SK-N-SH (cell line): ENCODE measurements around the gene MGAT5B. TPM values are rescaled to one million over a fixed set of nuclear protein-coding genes. Genes with fewer than 3 reads are reported as not detected.
A peak's percentile ranks its signal among the peaks of the same experiment; 100 is the strongest.

Source experiments
- CTCF ChIA-PET: fragments of 300-600, 350-600 bp; formaldehyde crosslinking; extraction: SDS; loops from one replicate; lab custom pipeline; 2021; lab: Yijun Ruan, JAX
- POLR2A ChIA-PET: fragments of 350-600 bp; sonication (Branson Sonifier 250); formaldehyde crosslinking; extraction: SDS; loops from one replicate; lab custom pipeline; 2020; ENCODE audit warnings: antibody characterized with exemption, inconsistent platforms; lab: Yijun Ruan, JAX
- DNase-seq: peaks from one replicate; pipeline ENCODE4 v3.0.0; 2012
- H2AFZ ChIP-seq: fragments of 200-600 bp; sonication (generic); 2 replicates; pipeline ENCODE4 v1.8.1; 2016; ENCODE audit warnings: antibody characterized with exemption, mild to moderate bottlenecking, low read depth
- H3F3A ChIP-seq: fragments of 200-600 bp; sonication (generic); replicated peaks from 2 replicates; pipeline ENCODE3; 2016; ENCODE audit warnings: antibody characterized with exemption, mild to moderate bottlenecking; ENCODE audit not compliant: insufficient read depth
- H3K27ac ChIP-seq, 2 experiments: fragments of 200-500 bp in 1 of 2; fragments of 200-600 bp in 1 of 2; sonication (Bioruptor generic) in 1 of 2; sonication (generic), shearing (Covaris generic) in 1 of 2; 2 replicates each; pipeline versions ENCODE4 v1.5.1 to v1.6.1; 2014 to 2016; ENCODE audit warnings: low read depth in 2 of 2, inconsistent platforms in 1 of 2, low read length in 1 of 2, mild to moderate bottlenecking in 1 of 2, mixed read lengths in 1 of 2
- H3K27me3 ChIP-seq: fragments of 200-600 bp; sonication (generic), shearing (Covaris generic); 2 replicates; pipeline ENCODE4 v1.6.1; 2016; ENCODE audit warnings: mixed run types; ENCODE audit not compliant: insufficient read depth
- H3K36me3 ChIP-seq, 2 experiments: fragments of 200-500 bp in 1 of 2; fragments of 200-600 bp in 1 of 2; sonication (Bioruptor generic) in 1 of 2; sonication (generic) in 1 of 2; replicated peaks in 1 of 2; 2 replicates each; pipeline versions ENCODE3 to v1.5.1; 2014 to 2016; ENCODE audit warnings: low read length in 1 of 2, mild to moderate bottlenecking in 1 of 2; ENCODE audit not compliant: insufficient read depth in 2 of 2, control insufficient read depth in 1 of 2
- H3K4me1 ChIP-seq, 2 experiments: fragments of 200-500 bp in 1 of 2; fragments of 200-600 bp in 1 of 2; sonication (Bioruptor generic) in 1 of 2; sonication (generic), shearing (Covaris generic) in 1 of 2; 2 replicates each; pipeline versions ENCODE4 v1.5.1 to v1.6.1; 2014 to 2016; ENCODE audit warnings: low read depth in 1 of 2, low read length in 1 of 2, mixed run types in 1 of 2; ENCODE audit not compliant: insufficient read depth in 2 of 2, control insufficient read depth in 1 of 2
- H3K4me2 ChIP-seq: fragments of 200-600 bp; sonication (generic), shearing (Covaris generic); 2 replicates; pipeline ENCODE4 v1.6.1; 2017; ENCODE audit warnings: mixed run types
- H3K4me3 ChIP-seq, 2 experiments: fragments of 200-500 bp in 1 of 2; fragments of 200-600 bp in 1 of 2; sonication (Bioruptor generic) in 1 of 2; sonication (generic), shearing (Covaris generic) in 1 of 2; 2 replicates each; pipeline versions ENCODE4 v1.5.1 to v1.8.1; 2014 to 2016; ENCODE audit warnings: low read depth in 2 of 2, inconsistent platforms in 1 of 2, low read length in 1 of 2, mild to moderate bottlenecking in 1 of 2, mixed read lengths in 1 of 2, moderate library complexity in 1 of 2
- H3K79me2 ChIP-seq: fragments of 200-600 bp; sonication (generic); 2 replicates; pipeline ENCODE4 v1.8.1; 2017; ENCODE audit warnings: mild to moderate bottlenecking; ENCODE audit not compliant: insufficient read depth
- H3K9ac ChIP-seq: fragments of 200-600 bp; sonication (generic); 2 replicates; pipeline ENCODE4 v1.6.1; 2017; ENCODE audit warnings: mixed run types
- H3K9me2 ChIP-seq: fragments of 200-600 bp; sonication (generic); 2 replicates; pipeline ENCODE4 v1.6.1; 2017; ENCODE audit warnings: mixed run types
- H3K9me3 ChIP-seq: fragments of 200-600 bp; sonication (generic); 2 replicates; pipeline ENCODE4 v1.6.1; 2017; ENCODE audit warnings: mixed run types, mild to moderate bottlenecking, moderate library complexity
- H4K20me1 ChIP-seq: fragments of 200-600 bp; sonication (generic); 2 replicates; pipeline ENCODE4 v1.6.1; 2017; ENCODE audit warnings: mild to moderate bottlenecking, mixed run types; ENCODE audit not compliant: insufficient read depth
- CTCF ChIP-seq: fragments of 200-600 bp; sonication (generic); IDR thresholded peaks from 2 replicates; pipeline ENCODE4 v1.6.1; 2017; ENCODE audit warnings: antibody characterized with exemption, mild to moderate bottlenecking, moderate library complexity
- EZH2phosphoT487 ChIP-seq: fragments of 200-600 bp; sonication (generic); IDR thresholded peaks from 2 replicates; pipeline ENCODE4 v1.6.1; 2017; ENCODE audit warnings: low read depth, mixed run types, mild to moderate bottlenecking, antibody characterized with exemption, moderate library complexity, borderline replicate concordance
- FOSL2 ChIP-seq: IDR thresholded peaks from 2 replicates; pipeline ENCODE4 v1.4.0; 2012; ENCODE audit warnings: low read depth, mild to moderate bottlenecking, moderate library complexity, borderline replicate concordance
- GABPA ChIP-seq: IDR thresholded peaks from 2 replicates; pipeline ENCODE4 v1.4.0; 2012; ENCODE audit warnings: low read depth, mild to moderate bottlenecking
- MXI1 ChIP-seq: IDR thresholded peaks from 2 replicates; pipeline ENCODE4 v1.6.1; 2012; ENCODE audit warnings: mild to moderate bottlenecking, low read depth, low read length, improper control_type of control experiment
- NRF1 ChIP-seq: IDR thresholded peaks from 2 replicates; pipeline ENCODE4 v1.6.1; 2012; ENCODE audit warnings: low read depth, mild to moderate bottlenecking, low read length
- POLR2AphosphoS5 ChIP-seq: IDR thresholded peaks from 2 replicates; pipeline ENCODE4 v1.6.1; 2012; ENCODE audit warnings: low read depth, low read length
- RCOR1 ChIP-seq: fragments of 150-350 bp; IDR thresholded peaks from 2 replicates; pipeline ENCODE4 v1.6.1; 2017; ENCODE audit warnings: antibody characterized with exemption, low read length
- RXRA ChIP-seq: IDR thresholded peaks from 2 replicates; pipeline ENCODE4 v1.4.0; 2012; ENCODE audit warnings: low read depth, mild to moderate bottlenecking, borderline replicate concordance
- YY1 ChIP-seq: IDR thresholded peaks from 2 replicates; pipeline ENCODE4 v1.4.0; 2012; ENCODE audit warnings: low read depth, mild to moderate bottlenecking
- ZBTB33 ChIP-seq: IDR thresholded peaks from 2 replicates; pipeline ENCODE4 v1.4.0; 2012; ENCODE audit warnings: low read depth, borderline replicate concordance
- WGBS: methylation state at CpG from one replicate; pipeline ENCODE4 v1.1.6; 2017; ENCODE audit warnings: low lambda C conversion rate; 5-methylcytosine and 5-hydroxymethylcytosine counted together
- polyA plus RNA-seq, 3 experiments: library from polyadenylated mRNA; depleted of rRNA; stranded (reverse); fragments of >200 nt; gene quantifications; 2 replicates each; pipeline ENCODE4 v1.2.3, GENCODE V29; 2012

MGAT5B gene
- polyA plus RNA-seq, 1 of the 3 experiments (the other 2 are of a cell fraction), result 13.8 TPM

DNA sequence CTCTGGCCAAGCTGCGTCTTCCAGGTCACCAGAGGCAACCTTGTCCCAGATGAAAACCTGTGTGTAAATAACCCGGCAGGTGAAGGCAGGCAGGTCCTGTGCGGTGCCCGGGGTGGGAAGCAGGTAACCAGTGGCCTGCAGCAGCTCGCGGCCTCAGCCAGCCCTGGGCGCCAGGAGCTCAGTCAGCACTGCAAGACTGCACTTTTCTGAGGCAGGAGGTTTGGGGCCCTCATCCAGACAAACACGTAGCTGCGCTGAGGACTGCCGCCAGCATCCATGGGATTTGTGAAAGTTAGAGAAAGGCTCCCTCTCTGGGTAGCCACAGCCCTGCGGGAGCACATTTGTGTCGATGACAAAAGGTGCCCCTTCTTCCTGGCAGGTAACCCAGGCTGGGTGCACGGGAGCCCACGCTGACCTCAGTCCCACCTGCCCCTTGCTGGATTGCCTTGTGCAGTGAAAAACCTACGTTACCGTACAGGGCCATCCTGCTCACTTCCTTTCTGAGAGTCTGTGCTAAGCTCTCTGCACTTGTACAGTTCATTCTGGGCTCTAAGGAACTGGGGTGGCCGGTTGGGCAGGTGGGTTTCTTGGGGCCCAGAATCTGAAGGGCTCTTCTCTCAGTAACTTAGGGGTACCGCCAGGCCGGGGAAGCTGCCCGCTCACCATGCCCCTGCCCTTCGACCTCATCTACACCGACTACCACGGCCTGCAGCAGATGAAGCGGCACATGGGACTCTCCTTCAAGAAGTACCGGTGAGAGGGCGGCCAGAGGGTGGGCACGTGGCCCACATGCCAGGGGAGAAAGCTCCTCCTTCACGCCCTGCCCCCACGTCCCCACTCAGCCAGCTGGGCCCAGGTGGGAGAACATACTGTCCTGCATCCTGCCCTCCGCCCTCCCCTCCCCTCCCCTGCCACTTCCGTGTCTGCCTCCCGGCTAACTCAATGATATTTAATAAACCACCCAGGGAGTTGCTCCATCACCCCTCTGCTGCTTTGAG, 56.4 kb downstream of the MGAT5B start:
- Histone ChIP-seq H3F3A (peaks cover 7% of the 10 kb centered on the region), H3K4me3 (no peak overlapping the region), H3K9me2 (no peaks in the 10 kb centered on the region)
- TF ChIP-seq RXRA, result no peak
- no peak for TF ChIP-seq GABPA
- TF ChIP-seq ZBTB33, result no peak
- TF ChIP-seq NRF1, result no peak
- no peak for TF ChIP-seq RCOR1
- no peak for TF ChIP-seq FOSL2
- TF ChIP-seq MXI1, result no peak
- no peak for TF ChIP-seq POLR2AphosphoS5
- no peak for TF ChIP-seq YY1
- TF ChIP-seq EZH2phosphoT487, result no peak
- no peak for TF ChIP-seq CTCF
- TF ChIP-seq, all 33 proteins: peak for 0
- H3K79me2 ChIP-seq, result no peaks in the 10 kb centered on the region
- CTCF ChIA-PET, result interaction anchor here (1.1 to 5.5 kb wide), 7 partner anchors 10 to 142 kb away, joined by 3 to 26 read pairs (median 3); partner anchors contain the start of gene MGAT5B
- no peak overlapping the region for H3K9ac ChIP-seq
- no peaks in the 10 kb centered on the region for H3K27me3 ChIP-seq
- peak; percentile 69 for DNase-seq
- H2AFZ ChIP-seq, result no peak overlapping the region
- POLR2A ChIA-PET, result no interaction called here
- 84% methylated on average over 26 of the region's 32 CpGs for WGBS
- H3K4me2 ChIP-seq, result no peak overlapping the region
- H3K27ac ChIP-seq, result no peak overlapping the region
- peaks cover 0 to 3% of the 10 kb centered on the region in 2 experiments for H3K36me3 ChIP-seq
- H3K4me1 ChIP-seq, result peaks cover 0 to 12% of the 10 kb centered on the region in 2 experiments; a peak in 1 of 4 replicates
- no peaks in the 10 kb centered on the region for H3K9me3 ChIP-seq
- H4K20me1 ChIP-seq, result peaks cover 8% of the 10 kb centered on the region; the same call in 1 of the 2 replicates
